ENCODE results near the gene ADAMTS7. TPM values are rescaled to one million over a fixed set of nuclear protein-coding genes. Genes with fewer than 3 reads are reported as not detected.
"Not testable (repeated sequence)": the region's sequence is repeated elsewhere in the genome, so short reads cannot be mapped to it uniquely, and the experiment has no call there.

ADAMTS7 gene
- total RNA-seq, 1 donor from 2014 or later = 12.6 TPM

GRCh38 chr15:78781381-78781780, 29.9 kb downstream of the ADAMTS7 start:
- DNase-seq = not testable (repeated sequence)

DNA sequence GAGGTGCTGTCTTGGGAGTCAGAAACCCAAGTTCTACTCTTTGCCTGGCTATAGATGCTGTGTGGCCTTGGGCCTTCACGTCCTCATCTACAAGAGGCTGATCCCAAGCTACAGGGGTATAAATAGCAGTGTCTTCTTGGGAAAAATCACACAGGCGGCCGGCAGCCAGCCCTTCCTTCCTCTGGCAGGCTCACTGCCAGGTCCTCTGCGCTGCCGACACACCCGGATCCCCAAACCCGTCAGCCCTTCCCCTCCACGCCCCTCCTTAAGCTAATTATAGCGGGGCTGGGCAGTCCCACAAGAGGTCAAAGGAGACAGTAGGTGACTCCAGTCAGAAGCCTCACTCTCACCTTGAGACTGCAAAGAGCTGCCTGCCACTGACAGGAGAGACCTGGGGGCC, 31.3 kb downstream of the ADAMTS7 start:
- not testable (repeated sequence) for DNase-seq

DNA sequence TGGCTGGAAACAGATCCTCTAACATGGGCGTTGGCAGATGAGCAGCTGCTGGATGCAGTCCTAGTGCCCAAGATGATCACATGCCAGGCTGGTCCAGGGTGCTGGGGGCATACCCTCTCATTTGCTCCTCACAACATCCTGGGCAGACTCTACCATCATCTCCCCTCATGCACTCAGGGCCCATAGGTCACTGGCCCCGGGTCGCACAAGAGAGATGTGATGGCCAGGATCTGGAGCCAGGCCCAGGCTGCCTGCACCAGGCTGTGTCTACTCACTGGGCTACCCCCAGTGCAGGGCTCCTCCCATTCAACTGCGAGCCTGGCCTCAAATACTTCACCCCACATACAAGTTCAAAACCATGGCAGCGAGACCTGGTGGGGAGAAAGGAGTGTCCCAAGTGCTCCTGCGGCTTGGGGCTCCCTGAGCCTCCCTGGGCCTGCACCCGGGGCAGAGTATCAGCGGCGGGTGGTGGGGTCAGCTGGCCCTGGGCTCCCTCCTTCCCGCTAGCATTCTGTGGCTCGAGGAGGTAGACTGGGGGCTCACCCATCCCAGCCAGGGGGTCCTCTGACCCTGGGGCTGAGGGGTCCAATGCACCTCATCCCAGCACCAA, 32.0 kb downstream of the ADAMTS7 start:
- DNase-seq = not testable (repeated sequence)

DNA sequence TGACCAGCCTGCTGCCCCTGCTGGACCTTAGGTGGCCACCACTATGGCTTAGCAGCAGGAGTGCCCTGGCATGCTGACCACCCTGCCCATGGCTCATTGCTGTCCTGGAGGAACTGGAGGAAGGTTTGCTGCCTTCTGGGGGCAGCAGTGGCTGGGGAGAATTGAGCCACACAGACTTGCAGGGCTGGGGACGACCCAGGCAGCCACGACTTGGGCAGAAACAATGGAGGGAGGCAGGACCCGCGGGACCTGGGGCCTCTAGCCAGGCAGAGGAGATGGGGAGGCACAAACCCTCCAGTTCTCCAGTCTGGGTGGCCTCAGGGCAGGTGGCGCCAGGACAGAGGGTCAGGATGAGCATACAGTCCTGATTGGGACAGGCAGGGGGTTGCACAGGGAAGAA, 32.8 kb downstream of the ADAMTS7 start:
- no peak for DNase-seq

- not testable (repeated sequence) for DNase-seq
Observed at GRCh38 chr15:78777953-78778345, 33.3 kb downstream of the ADAMTS7 start.

GRCh38 chr15:78777290-78777952, 33.8 kb downstream of the ADAMTS7 start:
- DNase-seq = not testable (repeated sequence)

DNA sequence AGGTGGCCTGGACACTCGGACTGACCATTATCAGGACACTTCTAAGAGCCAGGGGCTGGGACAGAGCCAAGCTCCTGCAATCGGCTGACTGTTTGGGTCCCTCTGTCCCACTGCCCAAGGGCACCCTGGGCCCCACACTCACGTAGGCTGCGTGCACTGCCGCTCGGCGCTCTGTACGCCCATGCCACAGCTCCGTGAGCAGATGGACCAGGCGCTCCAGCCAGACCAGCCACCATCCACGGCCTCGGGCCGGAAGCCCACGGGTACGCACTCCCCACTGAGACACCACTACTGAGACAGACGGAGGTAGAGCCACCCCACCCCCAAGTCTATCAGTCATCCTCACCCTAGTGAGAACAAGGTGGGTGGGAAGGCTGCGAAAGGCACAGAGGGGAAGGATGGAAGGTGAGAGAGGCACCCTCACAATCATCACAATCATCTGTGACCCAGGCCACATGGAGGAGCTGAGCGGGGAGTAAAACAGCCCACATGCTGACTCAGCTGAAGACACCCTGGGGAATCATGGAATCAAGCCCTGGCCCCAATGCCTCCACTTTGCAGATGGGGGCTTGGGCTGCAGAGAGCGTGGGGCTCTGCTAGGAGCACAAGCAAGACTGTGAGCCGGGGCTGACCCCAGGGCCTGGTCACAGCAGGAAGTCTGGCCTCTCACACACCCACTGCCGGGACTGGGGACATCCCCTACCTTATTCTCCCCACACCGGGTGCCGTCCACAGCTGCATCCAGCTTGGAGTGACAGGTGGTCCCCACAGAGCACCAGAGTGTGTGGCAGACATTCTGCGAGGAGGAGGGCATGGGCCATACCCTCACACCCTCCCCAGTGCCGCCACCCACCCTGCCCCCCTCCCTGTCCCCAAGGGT, 35.0 kb downstream of the ADAMTS7 start:
- not testable (repeated sequence) for DNase-seq

DNA sequence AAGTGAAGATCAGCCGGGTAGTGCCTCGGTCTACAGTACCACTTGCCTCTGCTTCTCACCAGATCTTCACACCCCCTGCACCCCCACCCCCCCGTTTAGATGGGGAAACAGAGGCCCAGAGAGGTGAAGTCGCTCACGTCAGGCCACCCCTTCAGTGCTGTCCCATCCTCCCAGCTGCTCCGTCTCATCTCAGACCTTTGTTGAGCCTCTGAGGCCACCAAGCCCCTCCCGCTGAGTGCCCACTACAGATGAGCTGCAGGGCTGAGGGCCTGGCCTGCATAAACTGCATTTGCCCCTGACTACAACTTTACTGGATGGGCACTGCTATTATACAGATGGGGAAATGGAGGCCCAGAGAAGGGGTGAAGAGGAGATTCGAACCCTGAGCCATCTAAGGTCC, 35.8 kb downstream of the ADAMTS7 start:
- no peak for DNase-seq

DNA sequence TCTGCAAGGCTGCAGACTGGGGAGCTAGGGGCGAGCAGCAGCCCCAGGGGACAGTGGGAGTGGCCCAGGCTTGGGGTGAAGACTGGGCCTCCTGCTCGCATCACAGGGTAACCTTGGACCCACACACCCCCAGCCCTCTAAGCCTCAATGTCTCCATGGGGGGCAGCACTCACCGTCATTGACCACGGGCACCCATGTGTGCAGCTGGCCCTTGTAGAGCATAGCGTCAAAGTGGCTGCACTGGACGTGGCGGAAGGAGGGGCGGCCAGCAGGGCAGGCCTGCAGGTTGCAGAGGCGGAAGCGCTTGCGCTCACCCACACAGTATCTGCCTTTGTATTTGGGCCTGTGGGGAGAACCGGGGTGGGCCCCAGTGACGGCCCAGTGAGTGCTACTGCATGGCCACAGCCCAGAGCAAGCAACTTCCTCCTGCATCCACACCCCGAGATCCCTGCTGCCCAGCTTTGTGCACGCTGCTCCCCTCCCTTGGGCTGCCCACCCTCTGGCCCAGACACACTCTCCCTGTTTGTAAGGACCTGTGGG, 36.7 kb downstream of the ADAMTS7 start:
- not testable (repeated sequence) for DNase-seq

- DNase-seq = not testable (repeated sequence)
Observed at GRCh38 chr15:78773765-78774450, 37.4 kb downstream of the ADAMTS7 start.

- DNase-seq = no peak
Observed at GRCh38 chr15:78772738-78773137, 38.5 kb downstream of the ADAMTS7 start.

DNA sequence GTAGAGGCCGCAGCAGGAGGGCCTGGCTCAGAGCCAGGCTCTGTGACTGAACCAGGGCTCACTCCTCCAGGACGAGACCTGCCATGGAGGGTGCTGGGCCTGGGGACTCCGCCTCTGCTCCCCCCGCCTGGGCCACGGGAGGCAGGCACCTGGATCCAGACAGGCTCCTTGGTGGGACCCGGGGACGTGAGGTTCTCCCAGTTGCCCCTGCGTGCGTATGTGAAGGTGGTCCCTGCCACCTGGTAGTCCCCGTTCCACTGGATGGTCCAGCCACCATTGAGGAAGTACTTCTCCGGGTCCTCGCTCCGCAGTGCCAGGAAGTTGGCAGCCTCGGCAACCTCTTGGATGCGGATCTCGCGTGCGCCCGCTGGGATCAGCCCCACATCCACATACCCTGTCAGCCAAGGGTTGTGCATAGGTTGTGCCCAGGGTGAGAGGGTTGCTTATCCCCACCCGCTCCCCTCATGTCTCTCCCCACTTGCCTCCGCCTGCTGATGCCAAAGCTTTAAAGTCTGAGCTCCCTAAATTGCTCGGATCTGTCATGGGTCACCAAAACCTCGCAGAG, 39.7 kb downstream of the ADAMTS7 start:
- DNase-seq = not testable (repeated sequence)

DNA sequence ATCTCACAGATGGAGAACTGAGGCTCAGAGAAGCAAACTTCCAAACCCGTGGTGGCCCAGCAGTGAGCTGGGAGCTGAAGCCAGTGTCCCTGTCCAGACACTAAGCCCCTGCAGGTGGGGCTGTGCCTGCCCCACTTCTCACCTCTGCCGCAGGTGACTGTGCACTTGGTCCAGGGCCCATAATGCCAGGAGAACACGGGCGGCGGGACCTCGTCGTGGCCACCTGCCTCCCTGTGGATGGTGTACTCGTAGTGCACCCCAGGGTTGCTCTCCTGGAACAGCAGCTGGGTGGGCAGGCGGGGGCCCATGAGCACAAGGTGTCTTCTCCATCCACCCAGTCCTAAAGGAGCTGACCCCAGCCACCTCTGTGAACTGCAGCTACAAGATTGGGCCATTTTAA, 40.2 kb downstream of the ADAMTS7 start:
- DNase-seq = not testable (repeated sequence)

DNA sequence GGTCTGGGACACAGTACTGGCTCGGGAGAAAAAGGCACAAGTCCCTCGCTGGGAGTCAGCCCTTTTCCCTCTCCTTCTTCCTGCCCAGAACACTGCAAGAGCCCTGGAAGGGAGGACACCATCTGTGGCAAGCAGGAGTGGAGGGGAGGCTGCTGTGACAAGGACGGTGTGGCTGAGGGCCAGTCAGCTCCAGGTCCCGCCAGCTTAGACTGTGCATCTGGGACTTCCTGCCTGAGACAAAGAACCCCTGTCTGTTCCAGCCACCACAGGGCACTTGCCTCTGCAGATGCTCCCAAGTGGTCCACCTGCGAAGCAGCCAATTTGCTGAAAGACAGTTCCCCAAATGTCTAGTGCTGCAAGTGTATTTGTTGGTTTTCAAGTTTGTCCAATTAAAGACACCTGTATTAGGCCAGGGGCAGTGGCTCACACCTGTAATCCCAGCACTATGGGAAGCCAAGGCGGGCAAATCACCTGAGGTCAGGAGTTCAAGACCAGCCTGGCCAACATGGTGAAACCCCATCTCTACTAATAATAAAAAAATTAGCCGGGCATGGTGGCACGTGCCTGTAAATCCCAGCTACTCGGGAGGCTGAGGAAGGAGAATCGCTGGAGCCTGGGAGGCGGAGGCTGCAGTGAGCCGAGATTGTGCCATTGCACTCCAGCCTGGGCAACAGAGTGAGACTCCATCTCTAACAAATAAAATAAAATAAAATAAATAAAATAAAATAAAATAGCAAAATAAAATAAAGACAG, 41.6 kb downstream of the ADAMTS7 start:
- not testable (repeated sequence) for DNase-seq

- DNase-seq = no peak
Observed at GRCh38 chr15:78768531-78769408, 42.5 kb downstream of the ADAMTS7 start.

- DNase-seq = no peak
Observed at GRCh38 chr15:78768096-78768495, 43.2 kb downstream of the ADAMTS7 start.

DNA sequence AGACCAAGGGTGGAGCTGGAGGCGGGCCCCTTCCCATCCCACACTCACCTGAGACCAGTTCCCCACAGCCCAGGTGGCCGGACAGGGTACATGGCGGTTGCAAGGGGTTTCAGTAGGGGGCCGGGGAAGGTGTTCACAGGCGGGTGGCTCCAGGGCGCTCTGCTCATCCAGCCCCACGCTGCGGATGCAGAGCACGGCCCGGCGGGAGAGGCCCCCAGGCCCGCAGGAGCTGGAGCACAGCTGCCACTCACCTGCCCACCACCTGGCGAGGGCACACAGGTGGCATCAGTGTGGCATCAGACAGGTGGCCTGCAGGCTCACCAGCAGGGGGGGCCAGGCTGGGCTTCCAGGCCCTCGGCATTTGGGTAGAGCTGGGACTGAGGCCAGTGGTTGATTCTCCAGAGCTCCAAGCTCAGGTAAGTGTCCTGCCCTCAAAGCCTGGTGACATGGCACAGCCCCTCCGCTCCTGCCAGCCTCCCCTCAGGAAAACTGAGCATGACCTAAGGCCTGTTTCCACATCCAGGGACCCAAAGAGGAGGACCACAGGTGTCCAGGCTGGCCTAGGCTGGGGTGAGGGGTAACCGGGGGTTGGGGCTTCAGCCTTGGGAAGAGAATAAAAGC, 43.8 kb downstream of the ADAMTS7 start:
- DNase-seq = no peak

DNA sequence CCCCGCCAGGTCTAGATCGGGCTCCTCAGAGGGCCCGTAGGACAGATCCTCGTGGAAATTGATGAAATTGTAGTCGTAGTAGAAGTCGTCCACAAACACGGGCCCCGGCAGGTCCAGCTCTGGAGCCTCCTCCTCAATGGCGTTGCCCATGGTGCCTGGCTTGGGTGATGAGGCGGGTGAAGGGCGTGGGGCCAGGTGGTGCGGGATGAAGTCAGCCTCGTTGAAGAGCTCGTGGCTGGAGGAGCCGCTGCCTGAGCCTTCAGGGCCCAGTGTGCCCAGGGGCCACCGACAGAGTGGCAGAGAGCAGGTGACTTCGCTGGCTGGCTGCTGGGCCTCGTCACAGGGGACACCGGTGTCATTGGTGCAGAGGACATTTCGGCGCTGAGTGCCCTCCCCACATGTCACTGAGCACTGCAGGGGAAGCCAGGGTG, 44.6 kb downstream of the ADAMTS7 start:
- DNase-seq = not testable (repeated sequence)

- DNase-seq = no peak
Observed at GRCh38 chr15:78766041-78766440, 45.2 kb downstream of the ADAMTS7 start.

Data from dermis blood vessel endothelial cell (primary cell).